WTC11 (cell line): ENCODE data around the gene PTN.

Experiments used
- ATF6 ChIP-seq: sonication (generic); formaldehyde crosslinking; IDR thresholded peaks from 2 replicates; pipeline ENCODE4 v1.8.1; 2023; ENCODE audit warnings: mild to moderate bottlenecking, missing genetic modification reagents
- CTCF ChIP-seq: fragments of 200-600 bp; IDR thresholded peaks from 2 replicates; pipeline ENCODE4 v1.8.0; 2022; ENCODE audit warnings: antibody characterized with exemption
- E2F5 ChIP-seq: sonication (generic); formaldehyde crosslinking; IDR thresholded peaks from 2 replicates; pipeline ENCODE4 v1.8.1; 2022; ENCODE audit warnings: mild to moderate bottlenecking, moderate library complexity, missing genetic modification reagents
- ETV6 ChIP-seq: sonication (generic); formaldehyde crosslinking; IDR thresholded peaks from 2 replicates; pipeline ENCODE4 v1.8.1; 2022; ENCODE audit warnings: mild to moderate bottlenecking, missing genetic modification reagents
- FOXK1 ChIP-seq: sonication (generic); formaldehyde crosslinking; IDR thresholded peaks from 2 replicates; pipeline ENCODE4 v1.8.0; 2022; ENCODE audit warnings: mild to moderate bottlenecking, moderate library complexity, missing genetic modification reagents
- MAX ChIP-seq: sonication (generic); formaldehyde crosslinking; IDR thresholded peaks from 2 replicates; pipeline ENCODE4 v1.8.0; 2022; ENCODE audit warnings: mild to moderate bottlenecking, missing genetic modification reagents
- NFYB ChIP-seq: sonication (generic); formaldehyde crosslinking; conservative IDR thresholded peaks from 2 replicates; pipeline ENCODE4 v1.8.0; 2022; ENCODE audit warnings: low read depth, missing genetic modification reagents
- NR1H2 ChIP-seq: sonication (generic); formaldehyde crosslinking; IDR thresholded peaks from 2 replicates; pipeline ENCODE4 v1.9.0; 2021; ENCODE audit warnings: mild to moderate bottlenecking, moderate library complexity, missing genetic modification reagents
- NR3C1 ChIP-seq: sonication (generic); formaldehyde crosslinking; conservative IDR thresholded peaks from 2 replicates; pipeline ENCODE4 v1.8.1; 2023; ENCODE audit warnings: low read depth, mild to moderate bottlenecking, missing genetic modification reagents
- SP1 ChIP-seq: sonication (generic); formaldehyde crosslinking; conservative IDR thresholded peaks from 2 replicates; pipeline ENCODE4 v1.8.1; 2022; ENCODE audit warnings: missing genetic modification reagents
- TP53 ChIP-seq: sonication (generic); formaldehyde crosslinking; IDR thresholded peaks from 2 replicates; pipeline ENCODE4 v1.8.1; 2023; ENCODE audit warnings: mild to moderate bottlenecking, missing genetic modification reagents
- ZBTB43 ChIP-seq: sonication (generic); formaldehyde crosslinking; IDR thresholded peaks from 2 replicates; pipeline ENCODE4 v1.8.1; 2023; ENCODE audit warnings: mild to moderate bottlenecking, missing genetic modification reagents
- ZNF219 ChIP-seq: sonication (generic); formaldehyde crosslinking; IDR thresholded peaks from 2 replicates; pipeline ENCODE4 v1.8.0; 2023; ENCODE audit warnings: missing genetic modification reagents, mild to moderate bottlenecking, borderline replicate concordance

- TF ChIP-seq ETV6 = no peak
- TF ChIP-seq CTCF = no peak
- no peak for TF ChIP-seq FOXK1
- no peak for TF ChIP-seq E2F5
- TF ChIP-seq NR1H2 (CRISPR knock-in tag) = no peak
- TF ChIP-seq ZNF219 (CRISPR knock-in tag) = no peak
- TF ChIP-seq ZBTB43 (CRISPR knock-in tag) = no peak
- no peak for TF ChIP-seq ATF6 (CRISPR knock-in tag)
- TF ChIP-seq NR3C1 (CRISPR knock-in tag) = no peak
- no peak for TF ChIP-seq MAX (CRISPR knock-in tag)
- TF ChIP-seq NFYB (CRISPR knock-in tag) = no peak
- TF ChIP-seq TP53 (CRISPR knock-in tag) = no peak
- TF ChIP-seq SP1 (CRISPR knock-in tag) = no peak
These were observed 140.2 kb downstream of the PTN start for GRCh38 chr7:137203351-137203750.
